H1 (cell line): Measurements from ENCODE around the gene TXNRD3. TPM values are rescaled to one million over a fixed set of nuclear protein-coding genes. Genes with fewer than 3 reads are reported as not detected.

Experiments
- BCL11A ChIP-seq, 2 experiments: IDR thresholded peaks; one replicate each; pipeline ENCODE4 v1.6.1; 2011; ENCODE audit warnings: low read depth in 2 of 2, low read length in 2 of 2, mild to moderate bottlenecking in 2 of 2
- BRCA1 ChIP-seq: IDR thresholded peaks from 2 replicates; pipeline ENCODE4 v1.6.1; 2012; ENCODE audit warnings: low read depth, low read length, improper control_type of control experiment
- CREB1 ChIP-seq: IDR thresholded peaks from 2 replicates; pipeline ENCODE4 v1.6.1; 2012; ENCODE audit warnings: inconsistent platforms
- CTBP2 ChIP-seq: IDR thresholded peaks from 2 replicates; pipeline ENCODE4 v1.7.0; 2011; ENCODE audit warnings: borderline replicate concordance, mild to moderate bottlenecking, moderate library complexity, mixed read lengths, low read length; ENCODE audit not compliant: insufficient read depth, insufficient read length
- EZH2 ChIP-seq: fragments of 200-600 bp; sonication (generic); IDR thresholded peaks from 2 replicates; pipeline ENCODE4 v1.7.1; 2012; ENCODE audit warnings: low read depth, mild to moderate bottlenecking, moderate library complexity, low read length, inconsistent platforms; ENCODE audit not compliant: severe bottlenecking
- FOSL1 ChIP-seq: IDR thresholded peaks from 2 replicates; pipeline ENCODE4 v1.6.1; 2011; ENCODE audit warnings: mild to moderate bottlenecking, low read depth, low read length, moderate library complexity; ENCODE audit not compliant: insufficient read depth
- HDAC2 ChIP-seq, 2 experiments: fragments of 300-600 bp in 1 of 2; sonication (generic) in 1 of 2; IDR thresholded peaks; 2 replicates each; pipeline ENCODE4 v1.6.1; 2011 to 2012; ENCODE audit warnings: low read depth in 2 of 2, low read length in 2 of 2, mild to moderate bottlenecking in 2 of 2, moderate library complexity in 2 of 2, borderline replicate concordance in 1 of 2, inconsistent platforms in 1 of 2
- NANOG ChIP-seq: IDR thresholded peaks from 2 replicates; pipeline ENCODE4 v1.6.1; 2011; ENCODE audit warnings: low read length, low read depth, mild to moderate bottlenecking, inconsistent platforms; ENCODE audit not compliant: insufficient read depth, poor library complexity, severe bottlenecking
- POLR2A ChIP-seq, 2 experiments: IDR thresholded peaks; 1 replicate in 1 of 2; 2 replicates in 1 of 2; pipeline ENCODE4 v1.6.1; 2011; ENCODE audit warnings: low read depth in 2 of 2, low read length in 2 of 2, mild to moderate bottlenecking in 2 of 2; ENCODE audit errors: control extremely low read depth in 1 of 2
- RAD21 ChIP-seq, 2 experiments: IDR thresholded peaks in 1 of 2; conservative IDR thresholded peaks in 1 of 2; 2 replicates each; pipeline ENCODE4 v1.6.1; 2011; ENCODE audit warnings: low read depth in 2 of 2, low read length in 2 of 2, improper control_type of control experiment in 1 of 2, inconsistent platforms in 1 of 2, mild to moderate bottlenecking in 1 of 2, moderate library complexity in 1 of 2
- SIN3A ChIP-seq, 2 experiments: IDR thresholded peaks in 1 of 2; conservative IDR thresholded peaks in 1 of 2; 2 replicates each; pipeline ENCODE4 v1.6.1; 2011 to 2012; ENCODE audit warnings: low read length in 2 of 2, improper control_type of control experiment in 1 of 2, low read depth in 1 of 2, mild to moderate bottlenecking in 1 of 2
- SUZ12 ChIP-seq: fragments of 200-600 bp; sonication (generic); IDR thresholded peaks from 2 replicates; pipeline ENCODE4 v1.6.1; 2012; ENCODE audit warnings: mild to moderate bottlenecking, inconsistent platforms, low read length, moderate library complexity, mixed read lengths
- YY1 ChIP-seq: IDR thresholded peaks from 2 replicates; pipeline ENCODE4 v1.6.1; 2011; ENCODE audit warnings: low read depth, mild to moderate bottlenecking, low read length
- polyA plus RNA-seq, 7 experiments: library from polyadenylated mRNA; depleted of rRNA in 3 of 7; stranded (reverse) in 5 of 7; unstranded in 2 of 7; fragments of >200 nt in 5 of 7; fragments of 200-250 nt in 2 of 7; gene quantifications; 1 replicate in 5 of 7; 2 replicates in 1 of 7; 4 replicates in 1 of 7; pipeline versions ENCODE4 v1.2.1 to v1.2.3, GENCODE V29; 2011 to 2013; ENCODE audit warnings: missing spikeins in 2 of 7, mixed read lengths in 2 of 7
- total RNA-seq: library from RNA; stranded (reverse); fragmentation: NEBNext Ultra II Directional; extraction: Animal tissue kit (Norgen Biotek cat#: 25700); gene quantifications from 2 replicates; pipeline ENCODE4 v1.2.1, GENCODE V29; 2021

The TXNRD3 gene
- total and polyA plus RNA-seq, 2 of the 8 experiments (the other 6 are each of a cell fraction or from before 2014, with no cell fraction given): 3.4 to 4.3 TPM

- no peak; a peak in 1 of 3 replicates for TF ChIP-seq POLR2A (IDR thresholded peaks at IDR 0.05; ENCODE audit: control extremely low read depth in 1 of 2, low read depth in 2 of 2, low read length in 2 of 2)
- TF ChIP-seq EZH2: no peak
- no peak for TF ChIP-seq NANOG
- TF ChIP-seq CREB1: peak; percentile 70
- TF ChIP-seq BRCA1: no peak
- no peak for TF ChIP-seq YY1
- TF ChIP-seq CTBP2: peak; percentile 43
- TF ChIP-seq FOSL1: no peak
- 0 out of 2 replicates have a peak, but pooled peaks have one; percentile 11 for TF ChIP-seq SUZ12
- peak; percentile 25 to 36; a peak in 3 of 4 replicates for TF ChIP-seq RAD21 (IDR thresholded peaks at IDR 0.05 in 1 of 2, conservative IDR thresholded peaks at IDR 0.05 in 1 of 2; ENCODE audit: low read depth in 2 of 2, low read length in 2 of 2)
- no peak for TF ChIP-seq BCL11A (IDR thresholded peaks at IDR 0.05; ENCODE audit: low read depth in 2 of 2, low read length in 2 of 2)
- peak; percentile 76 to 80; a peak in 2 of 4 replicates for TF ChIP-seq HDAC2 (IDR thresholded peaks at IDR 0.05; ENCODE audit: borderline replicate concordance in 1 of 2, low read depth in 2 of 2, low read length in 2 of 2)
- peak; percentile 26 to 89; a peak in 2 of 4 replicates for TF ChIP-seq SIN3A (conservative IDR thresholded peaks at IDR 0.05 in 1 of 2, IDR thresholded peaks at IDR 0.05 in 1 of 2; ENCODE audit: low read depth in 1 of 2, low read length in 2 of 2)
Measured at GRCh38 chr3:126703512-126704493, 48.9 kb upstream of the TXNRD3 start, which contains the start of gene CHCHD6 (continued).
